ENCODE data around the gene SLC30A1. TPM values are rescaled to one million over a fixed set of nuclear protein-coding genes. Genes with fewer than 3 reads are reported as not detected.

Gene SLC30A1
- total RNA-seq, 6 experiments from 2014 or later: 23.6 to 27.5 (median 25.7) TPM

DNA sequence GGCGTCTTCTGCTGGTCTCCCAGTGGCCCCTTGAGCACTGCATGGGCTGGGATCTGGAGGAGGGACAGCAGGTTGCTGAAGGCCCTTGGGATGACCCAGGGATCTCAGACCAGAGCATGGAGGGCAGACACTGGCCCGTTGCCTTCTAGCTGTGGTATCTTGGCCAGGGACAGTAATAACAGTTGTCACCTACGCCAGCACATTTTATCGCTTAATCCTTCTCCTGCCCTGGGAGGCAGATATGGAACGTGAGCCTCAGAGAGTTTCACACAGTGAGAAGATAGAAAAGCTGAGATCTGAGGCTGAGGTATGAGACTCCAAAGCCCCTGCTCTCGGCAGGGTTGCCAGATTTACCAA, 46.9 kb downstream of the SLC30A1 start:
- Mint-ChIP-seq H3K4me1 (ENCODE audit: low read depth) (peaks cover 1% of the 10 kb centered on the region; the same call in 1 of the 2 replicates), H3K36me3 (ENCODE audit: low read depth) (no peaks in the 10 kb centered on the region), H3K4me3 (no peak overlapping the region), H3K27ac (no peak overlapping the region), H3K27me3 (ENCODE audit: insufficient read depth) (peaks cover 27% of the 10 kb centered on the region), H3K9me3 (no peaks in the 10 kb centered on the region)
- TF ChIP-seq, protein P1, sequence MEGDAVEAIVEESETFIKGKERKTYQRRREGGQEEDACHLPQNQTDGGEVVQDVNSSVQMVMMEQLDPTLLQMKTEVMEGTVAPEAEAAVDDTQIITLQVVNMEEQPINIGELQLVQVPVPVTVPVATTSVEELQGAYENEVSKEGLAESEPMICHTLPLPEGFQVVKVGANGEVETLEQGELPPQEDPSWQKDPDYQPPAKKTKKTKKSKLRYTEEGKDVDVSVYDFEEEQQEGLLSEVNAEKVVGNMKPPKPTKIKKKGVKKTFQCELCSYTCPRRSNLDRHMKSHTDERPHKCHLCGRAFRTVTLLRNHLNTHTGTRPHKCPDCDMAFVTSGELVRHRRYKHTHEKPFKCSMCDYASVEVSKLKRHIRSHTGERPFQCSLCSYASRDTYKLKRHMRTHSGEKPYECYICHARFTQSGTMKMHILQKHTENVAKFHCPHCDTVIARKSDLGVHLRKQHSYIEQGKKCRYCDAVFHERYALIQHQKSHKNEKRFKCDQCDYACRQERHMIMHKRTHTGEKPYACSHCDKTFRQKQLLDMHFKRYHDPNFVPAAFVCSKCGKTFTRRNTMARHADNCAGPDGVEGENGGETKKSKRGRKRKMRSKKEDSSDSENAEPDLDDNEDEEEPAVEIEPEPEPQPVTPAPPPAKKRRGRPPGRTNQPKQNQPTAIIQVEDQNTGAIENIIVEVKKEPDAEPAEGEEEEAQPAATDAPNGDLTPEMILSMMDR (IDR thresholded peaks at IDR 0.05): no peak
- DNase-seq: no peak

DNA sequence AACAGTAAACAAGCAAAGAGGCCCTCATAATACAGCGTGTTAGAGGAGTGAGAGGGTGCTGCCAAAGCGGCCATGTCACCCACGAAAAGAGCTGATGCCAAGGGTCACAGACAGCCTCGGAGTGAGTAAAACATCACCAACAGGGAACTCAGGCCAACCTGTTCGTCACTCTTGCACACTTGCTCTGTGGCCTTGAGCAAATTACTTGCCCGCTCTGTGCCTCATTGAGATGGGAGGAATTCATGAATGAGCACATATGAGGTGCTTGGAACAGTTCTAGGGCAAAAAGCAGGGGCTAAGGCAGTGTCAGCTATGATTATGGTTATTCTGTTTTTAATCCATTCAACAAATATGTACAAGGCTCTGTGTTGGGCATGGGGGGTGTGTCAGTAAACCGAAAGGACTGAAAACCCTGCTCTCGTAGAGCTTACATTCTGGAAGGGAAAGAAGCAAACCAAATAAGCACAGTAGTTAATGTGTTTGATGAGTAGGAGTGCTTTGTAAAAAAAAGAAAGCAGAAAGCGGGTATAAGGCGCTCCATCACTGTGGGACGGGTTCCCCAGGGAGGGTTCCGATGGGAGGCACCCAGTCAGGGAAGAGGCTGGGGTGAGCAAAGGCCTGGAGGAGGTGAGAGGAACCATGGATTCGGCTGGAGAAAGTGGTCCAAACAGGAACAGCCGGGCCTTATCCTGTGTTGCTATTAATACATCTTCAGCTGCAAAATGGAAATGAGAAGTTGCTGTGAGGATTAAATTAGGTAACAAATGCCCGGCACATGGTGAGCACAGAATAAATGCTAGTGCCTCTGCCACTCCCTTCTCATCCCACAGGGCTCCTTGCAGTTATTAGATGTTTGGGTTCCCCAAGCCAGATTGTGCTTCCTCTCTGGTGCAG, 47.5 kb downstream of the SLC30A1 start:
- no peak overlapping the region for H3K4me3 Mint-ChIP-seq
- peaks cover 27% of the 10 kb centered on the region for H3K27me3 Mint-ChIP-seq (ENCODE audit: insufficient read depth)
- no peaks in the 10 kb centered on the region for H3K9me3 Mint-ChIP-seq
- no peaks in the 10 kb centered on the region for H3K36me3 Mint-ChIP-seq (ENCODE audit: low read depth)
- H3K27ac Mint-ChIP-seq: no peak overlapping the region
- DNase-seq: no peak
- TF ChIP-seq, protein P1 (IDR thresholded peaks at IDR 0.05): no peak
- no peaks in the 10 kb centered on the region for H3K4me1 Mint-ChIP-seq (ENCODE audit: low read depth)

DNA sequence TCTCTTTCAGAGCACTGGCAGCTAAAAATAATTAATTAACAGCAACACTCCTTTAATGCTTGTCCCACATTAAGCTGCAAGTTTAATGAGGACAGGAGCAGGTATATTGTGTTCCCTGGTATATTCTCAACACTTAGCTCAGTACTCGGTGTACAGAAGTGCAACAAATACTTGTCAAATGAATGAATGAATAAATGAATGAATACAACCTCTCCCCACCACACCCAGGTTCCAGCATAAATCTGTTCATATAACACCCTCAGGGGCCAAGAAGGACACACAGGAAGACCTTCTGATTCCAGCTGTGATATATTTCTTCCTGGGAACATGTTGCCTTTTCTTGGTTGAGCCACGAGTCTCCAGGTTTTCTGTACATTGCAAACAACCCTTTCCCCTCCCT, 48.9 kb downstream of the SLC30A1 start:
- TF ChIP-seq, protein P1 (IDR thresholded peaks at IDR 0.05): no peak
- Mint-ChIP-seq H3K4me1 (ENCODE audit: low read depth) (peaks cover 2% of the 10 kb centered on the region; the same call in 1 of the 2 replicates), H3K36me3 (ENCODE audit: low read depth) (no peaks in the 10 kb centered on the region), H3K9me3 (no peaks in the 10 kb centered on the region), H3K27ac (no peak overlapping the region), H3K27me3 (ENCODE audit: insufficient read depth) (peaks cover 30% of the 10 kb centered on the region), H3K4me3 (no peak overlapping the region)
- no peak for DNase-seq

DNA sequence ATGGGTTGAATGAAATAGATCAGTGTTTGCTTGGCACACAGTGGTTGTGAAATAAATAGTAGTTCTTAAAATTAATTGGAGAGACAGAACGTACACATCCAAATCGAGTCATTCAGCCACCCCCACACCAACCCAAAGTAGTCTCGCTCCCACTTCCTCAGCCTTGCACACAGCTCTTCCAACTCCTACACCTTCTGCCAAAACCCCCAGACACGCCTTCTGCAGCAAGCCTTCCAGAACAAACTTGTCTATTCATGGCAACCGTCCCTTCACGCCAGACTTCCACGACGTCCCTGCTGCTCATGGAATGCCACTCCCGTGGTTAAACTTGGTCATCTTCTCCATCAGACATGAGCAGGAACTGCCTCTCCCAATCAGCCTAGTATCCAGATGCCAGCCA, 49.5 kb downstream of the SLC30A1 start:
- DNase-seq: no peak
- Mint-ChIP-seq H3K27ac (no peak overlapping the region), H3K27me3 (ENCODE audit: insufficient read depth) (peaks cover 30% of the 10 kb centered on the region), H3K36me3 (ENCODE audit: low read depth) (no peaks in the 10 kb centered on the region), H3K4me3 (no peak overlapping the region), H3K4me1 (ENCODE audit: low read depth) (peaks cover 6% of the 10 kb centered on the region; the same call in 1 of the 2 replicates), H3K9me3 (no peaks in the 10 kb centered on the region)
- TF ChIP-seq, protein P1 (IDR thresholded peaks at IDR 0.05): no peak

DNA sequence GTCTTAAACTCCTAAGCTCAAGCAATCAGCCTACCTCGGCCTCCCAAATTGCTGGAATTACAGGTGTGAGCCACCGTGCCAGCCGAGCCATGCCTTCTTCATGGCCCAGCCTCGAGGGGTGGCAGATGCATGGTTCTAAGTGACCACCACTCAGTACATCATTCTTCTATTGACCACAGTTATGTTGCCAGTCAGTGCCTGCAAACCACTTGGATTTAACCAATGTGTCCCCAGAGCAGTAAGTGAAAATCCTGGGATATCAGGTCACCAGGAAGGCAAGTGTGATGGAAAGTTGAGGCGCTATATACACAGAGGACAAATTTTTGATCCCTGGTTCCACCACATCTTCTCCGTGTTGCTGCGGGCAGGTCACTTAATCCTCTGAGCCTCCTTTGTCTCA, 50.0 kb downstream of the SLC30A1 start:
- H3K4me1 Mint-ChIP-seq (ENCODE audit: low read depth): peaks cover 6% of the 10 kb centered on the region; the same call in 1 of the 2 replicates
- no peak overlapping the region for H3K4me3 Mint-ChIP-seq
- no peaks in the 10 kb centered on the region for H3K36me3 Mint-ChIP-seq (ENCODE audit: low read depth)
- no peak for DNase-seq
- H3K27me3 Mint-ChIP-seq (ENCODE audit: insufficient read depth): peaks cover 30% of the 10 kb centered on the region
- no peak overlapping the region for H3K27ac Mint-ChIP-seq
- H3K9me3 Mint-ChIP-seq: no peaks in the 10 kb centered on the region
- TF ChIP-seq, protein P1 (IDR thresholded peaks at IDR 0.05): no peak
